KOPT-K1 (cell line): ENCODE measurements around the gene TRAPPC3.

ENCODE experiments used
- H3K27ac ChIP-seq: fragments of 200-600 bp; sonication (generic); 2 replicates; pipeline ENCODE4 v1.5.1; 2016; ENCODE audit warnings: antibody characterized with exemption, mild to moderate bottlenecking, low read depth, low read length; ENCODE audit not compliant: poor library complexity, severe bottlenecking
- H3K36me3 ChIP-seq: fragments of 200-600 bp; sonication (generic); 2 replicates; pipeline ENCODE4 v1.5.1; 2017; ENCODE audit warnings: antibody characterized with exemption, mild to moderate bottlenecking, low read length, moderate library complexity; ENCODE audit not compliant: insufficient read depth
- H3K9me3 ChIP-seq: fragments of 200-600 bp; sonication (generic); 2 replicates; pipeline ENCODE4 v1.5.1; 2017; ENCODE audit warnings: antibody characterized with exemption, low read length, mild to moderate bottlenecking; ENCODE audit not compliant: insufficient read depth, poor library complexity, severe bottlenecking

Gene TRAPPC3

GRCh38 chr1:36093929-36094328, 55.4 kb downstream of the TRAPPC3 start:
- no peaks in the 10 kb centered on the region for H3K9me3 ChIP-seq
- H3K27ac ChIP-seq: no peak overlapping the region
- peaks cover 61% of the 10 kb centered on the region for H3K36me3 ChIP-seq

- no peak overlapping the region for H3K27ac ChIP-seq
- H3K9me3 ChIP-seq: no peaks in the 10 kb centered on the region
- H3K36me3 ChIP-seq: peaks cover 61% of the 10 kb centered on the region
Observed at GRCh38 chr1:36093226-36093625, 56.1 kb downstream of the TRAPPC3 start.

- Histone ChIP-seq H3K36me3 (peaks cover 61% of the 10 kb centered on the region), H3K9me3 (no peaks in the 10 kb centered on the region), H3K27ac (no peak overlapping the region)
Observed at GRCh38 chr1:36092798-36093185, 56.5 kb downstream of the TRAPPC3 start.

DNA sequence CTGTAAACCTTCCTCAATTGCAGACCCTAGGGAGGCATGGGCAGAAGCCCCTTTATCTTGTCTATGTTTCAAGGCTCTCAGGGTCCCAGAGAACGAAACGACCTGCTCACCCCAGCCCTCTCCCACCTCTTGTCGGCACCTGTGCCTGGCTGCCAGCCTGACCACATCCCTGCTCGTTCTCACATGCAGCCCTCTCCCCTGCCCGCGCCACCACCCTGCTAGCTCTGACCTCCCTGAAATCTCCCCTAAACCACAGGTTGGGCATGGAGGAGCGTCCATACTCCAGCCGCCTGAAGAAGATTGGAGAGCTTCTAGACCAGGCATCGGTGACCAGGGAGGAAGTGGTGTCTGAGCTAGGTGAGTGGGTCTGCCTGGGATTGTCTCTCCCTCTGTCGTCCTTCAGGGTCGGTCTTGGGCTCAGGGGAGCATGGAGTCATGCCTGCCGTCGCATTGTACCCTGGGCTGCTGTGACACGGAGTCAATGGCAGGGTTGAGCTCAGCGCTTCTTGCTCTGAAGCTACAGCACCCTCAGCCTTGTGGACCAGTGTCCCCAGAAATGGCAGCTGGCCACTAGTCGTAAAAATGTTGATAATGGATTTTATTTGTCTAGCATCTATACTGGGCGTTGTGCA, 57.0 kb downstream of the TRAPPC3 start:
- H3K36me3 ChIP-seq: peaks cover 61% of the 10 kb centered on the region

DNA sequence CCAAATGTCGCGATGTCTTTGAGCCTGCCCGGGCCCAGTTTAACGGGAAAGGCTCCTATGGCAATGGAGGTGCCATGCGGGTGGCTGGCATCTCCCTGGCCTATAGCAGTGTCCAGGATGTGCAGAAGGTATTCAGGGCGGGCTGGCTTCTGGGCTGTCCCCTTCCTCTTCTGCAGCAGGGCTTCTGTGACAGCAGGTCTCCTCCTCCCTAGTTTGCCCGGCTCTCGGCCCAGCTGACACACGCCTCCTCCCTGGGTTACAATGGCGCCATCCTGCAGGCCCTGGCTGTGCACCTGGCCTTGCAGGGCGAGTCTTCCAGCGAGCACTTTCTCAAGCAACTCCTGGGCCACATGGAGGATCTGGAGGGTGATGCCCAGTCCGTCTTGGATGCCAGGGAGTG, 57.6 kb downstream of the TRAPPC3 start:
- peaks cover 60% of the 10 kb centered on the region for H3K36me3 ChIP-seq
- no peaks in the 10 kb centered on the region for H3K9me3 ChIP-seq
- no peak overlapping the region for H3K27ac ChIP-seq

More for the DNA sequence above, 57.0 kb downstream of the TRAPPC3 start:
- Histone ChIP-seq H3K9me3 (no peaks in the 10 kb centered on the region), H3K27ac (no peak overlapping the region)

DNA sequence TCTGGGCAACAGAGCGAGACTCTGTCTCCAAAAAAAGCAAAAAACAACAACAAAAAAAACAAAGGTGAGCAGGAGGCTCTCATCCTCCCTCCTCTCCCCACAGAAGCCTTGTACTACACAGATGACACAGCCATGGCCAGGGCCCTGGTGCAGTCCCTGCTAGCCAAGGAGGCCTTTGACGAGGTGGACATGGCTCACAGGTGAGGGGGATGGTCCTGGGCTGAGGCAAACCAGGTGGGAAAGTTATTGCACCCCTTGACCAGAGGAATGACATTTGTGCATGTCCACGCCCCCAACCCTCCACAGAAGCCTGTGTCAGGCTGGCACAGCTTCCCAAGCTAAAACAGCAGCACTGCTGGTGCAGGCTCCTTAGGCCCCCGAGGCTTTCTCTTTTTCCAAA, 58.1 kb downstream of the TRAPPC3 start:
- peaks cover 54% of the 10 kb centered on the region for H3K36me3 ChIP-seq
- no peaks in the 10 kb centered on the region for H3K9me3 ChIP-seq
- H3K27ac ChIP-seq: no peak overlapping the region

- H3K27ac ChIP-seq: peak overlapping the region; percentile 75
- no peaks in the 10 kb centered on the region for H3K9me3 ChIP-seq
- H3K36me3 ChIP-seq: peaks cover 39% of the 10 kb centered on the region
Observed at GRCh38 chr1:36089393-36090121, 59.7 kb downstream of the TRAPPC3 start.

DNA sequence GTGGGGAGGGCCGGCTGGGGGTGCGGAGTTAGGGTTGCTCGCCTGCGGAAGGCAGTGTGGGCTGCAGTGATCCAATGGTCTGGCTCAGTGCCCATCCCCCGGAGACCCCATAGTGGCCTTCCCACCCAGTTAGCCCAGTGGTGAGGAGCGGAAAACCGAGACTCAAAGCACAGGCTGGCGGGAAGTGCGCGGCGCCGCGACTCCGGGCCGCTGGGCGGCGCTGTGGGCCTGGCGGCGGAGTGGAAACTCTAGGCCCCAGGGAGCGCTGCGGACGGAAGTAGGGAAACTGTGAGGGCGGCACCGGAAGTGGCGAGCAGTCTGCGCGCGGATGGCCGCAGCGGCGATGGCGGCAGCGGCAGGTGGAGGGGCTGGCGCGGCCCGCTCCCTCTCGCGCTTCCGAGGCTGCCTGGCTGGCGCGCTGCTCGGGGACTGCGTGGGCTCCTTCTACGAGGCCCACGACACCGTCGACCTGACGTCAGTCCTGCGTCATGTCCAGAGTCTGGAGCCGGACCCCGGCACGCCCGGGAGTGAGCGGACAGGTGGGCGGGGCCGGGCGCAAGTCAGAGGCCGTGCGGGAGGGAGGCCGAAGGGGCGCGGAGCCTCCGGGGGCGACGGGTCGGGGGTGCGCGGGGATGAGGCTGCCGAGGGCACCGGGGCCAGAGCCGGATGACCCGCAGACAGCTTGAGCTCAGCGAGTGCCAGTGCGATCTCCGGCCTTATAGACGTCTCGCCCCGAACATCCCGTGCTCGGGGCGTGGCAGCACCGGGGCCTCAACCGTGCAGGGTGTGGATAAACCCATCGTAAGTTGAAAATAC, 60.5 kb downstream of the TRAPPC3 start, which contains the start of gene ADPRS:
TSS of gene ADPRS (plus strand) at position 316 of the 816 bp plus-strand sequence. CDS start at position 329, 13 bp downstream.
- Histone ChIP-seq H3K9me3 (no peaks in the 10 kb centered on the region), H3K36me3 (peaks cover 31% of the 10 kb centered on the region), H3K27ac (peak within 1 kb of the TSS; percentile 75)

DNA sequence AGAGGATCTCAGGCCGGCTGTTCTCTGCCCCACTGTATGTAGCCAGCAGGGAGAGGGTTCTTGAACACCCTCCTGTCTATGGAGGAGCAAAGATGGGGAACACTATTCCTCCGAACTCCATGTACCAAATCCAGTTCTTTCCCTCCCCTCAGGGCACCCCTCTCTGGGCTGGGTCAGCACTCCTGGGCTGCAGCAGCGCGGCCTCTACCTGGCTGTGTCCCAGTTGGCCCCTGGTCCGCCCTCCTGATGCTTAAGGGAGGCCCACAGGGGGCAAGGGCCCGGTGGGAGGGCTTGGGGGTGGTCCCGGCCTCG, 61.1 kb downstream of the TRAPPC3 start:
- Histone ChIP-seq H3K9me3 (no peaks in the 10 kb centered on the region), H3K27ac (peak overlapping the region; percentile 75), H3K36me3 (peaks cover 25% of the 10 kb centered on the region)

GRCh38 chr1:36087233-36088123, 61.8 kb downstream of the TRAPPC3 start:
- peaks cover 18% of the 10 kb centered on the region for H3K36me3 ChIP-seq
- no peaks in the 10 kb centered on the region for H3K9me3 ChIP-seq
- peak overlapping the region; percentile 75 for H3K27ac ChIP-seq
